ENCODE results near the gene PRR16.

DNA sequence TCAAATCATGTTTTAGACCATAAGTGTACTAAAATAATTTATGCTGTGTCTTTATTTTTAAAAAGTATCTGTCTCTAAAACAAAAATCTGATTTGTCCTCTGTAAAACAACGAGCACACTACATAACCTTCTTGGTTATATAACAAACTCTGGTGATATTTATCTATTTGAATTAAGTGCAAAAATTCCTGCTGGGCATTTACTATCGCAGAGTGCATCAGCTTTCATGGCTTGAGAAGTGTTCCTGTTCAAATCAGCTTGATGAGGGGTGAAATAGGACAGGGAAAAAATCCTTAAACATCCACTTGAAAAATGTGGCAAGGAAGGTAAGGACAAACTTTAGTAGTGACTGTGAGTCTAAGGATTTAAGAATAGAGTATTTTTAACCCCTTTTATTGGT is 65.3 kb downstream of the PRR16 start:
- TF ChIP-seq, protein P1, sequence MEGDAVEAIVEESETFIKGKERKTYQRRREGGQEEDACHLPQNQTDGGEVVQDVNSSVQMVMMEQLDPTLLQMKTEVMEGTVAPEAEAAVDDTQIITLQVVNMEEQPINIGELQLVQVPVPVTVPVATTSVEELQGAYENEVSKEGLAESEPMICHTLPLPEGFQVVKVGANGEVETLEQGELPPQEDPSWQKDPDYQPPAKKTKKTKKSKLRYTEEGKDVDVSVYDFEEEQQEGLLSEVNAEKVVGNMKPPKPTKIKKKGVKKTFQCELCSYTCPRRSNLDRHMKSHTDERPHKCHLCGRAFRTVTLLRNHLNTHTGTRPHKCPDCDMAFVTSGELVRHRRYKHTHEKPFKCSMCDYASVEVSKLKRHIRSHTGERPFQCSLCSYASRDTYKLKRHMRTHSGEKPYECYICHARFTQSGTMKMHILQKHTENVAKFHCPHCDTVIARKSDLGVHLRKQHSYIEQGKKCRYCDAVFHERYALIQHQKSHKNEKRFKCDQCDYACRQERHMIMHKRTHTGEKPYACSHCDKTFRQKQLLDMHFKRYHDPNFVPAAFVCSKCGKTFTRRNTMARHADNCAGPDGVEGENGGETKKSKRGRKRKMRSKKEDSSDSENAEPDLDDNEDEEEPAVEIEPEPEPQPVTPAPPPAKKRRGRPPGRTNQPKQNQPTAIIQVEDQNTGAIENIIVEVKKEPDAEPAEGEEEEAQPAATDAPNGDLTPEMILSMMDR (IDR thresholded peaks at IDR 0.05): no peak
- no peak for TF ChIP-seq POLR2A (IDR thresholded peaks at IDR 0.05)
